NCI-H2029 treated with DMSO at 0.1 percent for 48 hours (cell line): ENCODE results near the gene SPECC1L.
"Not testable (repeated sequence)": the region's sequence is repeated elsewhere in the genome, so short reads cannot be mapped to it uniquely, and the experiment has no call there.

Experiments used
- DNase-seq: peaks from one replicate; lab custom pipeline; 2025; lab: John Stamatoyannopoulos, UW

SPECC1L gene

GRCh38 chr22:24287801-24288200 lies 17.2 kb downstream of the SPECC1L start:
- not testable (repeated sequence) for DNase-seq

- DNase-seq = no peak
Measured at GRCh38 chr22:24289114-24289513, 18.5 kb downstream of the SPECC1L start.

DNA sequence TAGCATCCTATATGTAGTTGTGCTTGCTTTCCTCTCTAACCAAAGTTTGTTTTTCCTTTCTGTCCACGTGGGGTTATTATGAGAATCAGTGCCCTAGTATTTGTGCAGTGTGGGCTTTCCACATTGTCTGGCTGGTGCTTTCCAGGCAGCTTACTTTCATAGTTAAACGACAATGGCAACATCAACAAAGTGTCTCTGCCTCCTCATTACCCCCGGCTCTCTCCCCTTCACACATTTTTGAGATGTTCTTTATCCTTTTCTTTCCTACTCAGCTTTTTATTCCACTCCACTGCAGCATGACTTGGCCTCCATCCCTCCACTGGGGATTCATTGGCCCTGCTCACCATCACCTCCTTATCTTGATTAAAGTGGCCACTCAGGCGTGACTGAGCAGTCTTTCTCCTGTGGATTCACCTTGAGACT lies 19.1 kb downstream of the SPECC1L start:
- DNase-seq = no peak

GRCh38 chr22:24290459-24290858 lies 19.8 kb downstream of the SPECC1L start:
- DNase-seq = no peak

- DNase-seq = no peak
Measured at GRCh38 chr22:24291515-24292201, 21.0 kb downstream of the SPECC1L start.

DNA sequence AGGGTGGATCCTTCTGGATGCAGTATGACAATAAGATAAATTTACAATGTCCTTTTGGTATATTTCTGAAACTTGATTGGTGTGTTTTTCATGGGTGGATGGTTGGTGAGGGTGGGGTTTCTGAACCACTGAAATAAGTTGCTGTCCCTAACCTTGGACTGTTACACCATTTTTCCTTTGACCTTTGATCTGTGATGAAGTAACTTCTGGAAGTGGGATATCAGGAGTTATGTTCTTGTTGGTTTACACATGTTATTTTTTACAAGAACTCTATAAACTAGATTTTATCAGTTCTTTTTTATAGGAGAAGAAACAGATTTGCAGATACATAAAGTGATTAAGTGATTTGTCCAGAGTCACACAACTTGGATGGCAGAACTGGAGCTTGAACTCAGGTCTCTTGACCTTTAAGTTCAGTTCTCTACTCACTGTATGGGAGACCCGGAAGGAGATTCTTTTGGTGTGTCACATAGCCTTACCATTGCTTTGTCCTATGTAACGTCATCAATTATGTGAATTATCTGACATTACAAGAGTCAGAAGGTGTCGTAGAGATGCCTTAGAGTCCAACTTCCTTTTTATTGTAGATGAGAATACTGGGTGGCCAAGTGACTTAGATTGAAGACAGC lies 21.7 kb downstream of the SPECC1L start:
- DNase-seq = not testable (repeated sequence)

- not testable (repeated sequence) for DNase-seq
Measured at GRCh38 chr22:24294913-24295312, 24.3 kb downstream of the SPECC1L start.

GRCh38 chr22:24298497-24299155 lies 28.0 kb downstream of the SPECC1L start:
- not testable (repeated sequence) for DNase-seq

DNA sequence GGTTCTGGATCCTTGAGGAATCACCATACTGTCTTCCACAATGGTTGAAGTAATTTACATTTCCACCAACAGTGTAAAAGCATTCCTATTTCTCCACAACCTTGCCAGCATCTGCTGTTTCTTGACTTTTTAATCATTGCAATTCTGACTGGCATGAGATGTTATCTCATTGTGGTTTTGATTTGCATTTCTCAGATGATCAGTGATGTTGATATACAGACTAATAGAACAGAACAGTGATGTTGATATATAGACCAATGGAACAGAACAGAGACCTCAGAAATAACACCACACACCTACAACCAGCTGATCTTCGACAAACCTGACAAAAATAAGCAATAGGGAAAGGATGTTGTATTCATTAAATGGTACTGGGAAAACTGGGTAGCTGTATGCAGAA lies 29.9 kb downstream of the SPECC1L start:
- DNase-seq = not testable (repeated sequence)

- peak; percentile 59 for DNase-seq
Measured at GRCh38 chr22:24302591-24302990, 32.0 kb downstream of the SPECC1L start.

DNA sequence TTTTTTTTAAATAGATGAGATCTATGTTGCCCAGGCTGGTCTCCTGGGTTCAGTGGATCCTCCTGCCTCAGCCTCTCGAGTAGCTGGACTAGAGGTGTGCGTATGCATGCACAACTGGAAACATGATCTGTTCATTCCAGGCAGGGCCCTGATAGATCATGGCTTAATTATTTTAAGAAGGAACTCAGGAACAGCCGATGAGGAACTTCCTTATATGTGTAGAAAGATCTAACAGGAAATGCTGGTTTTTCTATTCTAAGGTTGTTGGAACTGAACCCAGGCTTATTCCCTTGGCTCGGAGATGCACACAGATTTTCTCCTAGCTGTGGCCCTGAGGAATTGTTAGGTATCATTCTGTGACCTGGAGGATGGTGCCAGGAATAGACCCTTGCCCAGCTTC lies 32.4 kb downstream of the SPECC1L start:
- peak; percentile 76 for DNase-seq

GRCh38 chr22:24304062-24304675 lies 33.5 kb downstream of the SPECC1L start:
- DNase-seq = peak; percentile 69

- DNase-seq = no peak
Measured at GRCh38 chr22:24305260-24305692, 34.6 kb downstream of the SPECC1L start.

DNA sequence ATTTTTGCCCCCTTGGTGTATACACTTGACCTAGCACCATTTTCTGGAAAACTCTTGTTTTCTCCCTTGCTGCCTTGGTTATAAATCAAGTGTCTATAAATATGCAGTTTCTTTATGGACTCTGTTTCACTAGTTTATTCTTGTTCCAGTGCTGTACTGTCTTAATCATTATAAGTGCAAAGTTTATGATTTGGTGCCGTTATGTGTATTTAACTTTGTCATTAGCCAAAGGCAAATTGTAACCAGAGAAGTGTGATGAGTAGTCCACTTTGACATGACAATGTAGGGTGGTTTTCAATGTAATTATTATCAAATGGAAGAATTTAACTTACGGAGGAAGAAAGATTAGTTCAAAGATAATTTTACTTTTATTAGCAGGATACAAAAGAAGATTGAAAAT lies 40.3 kb downstream of the SPECC1L start:
- DNase-seq = no peak

DNA sequence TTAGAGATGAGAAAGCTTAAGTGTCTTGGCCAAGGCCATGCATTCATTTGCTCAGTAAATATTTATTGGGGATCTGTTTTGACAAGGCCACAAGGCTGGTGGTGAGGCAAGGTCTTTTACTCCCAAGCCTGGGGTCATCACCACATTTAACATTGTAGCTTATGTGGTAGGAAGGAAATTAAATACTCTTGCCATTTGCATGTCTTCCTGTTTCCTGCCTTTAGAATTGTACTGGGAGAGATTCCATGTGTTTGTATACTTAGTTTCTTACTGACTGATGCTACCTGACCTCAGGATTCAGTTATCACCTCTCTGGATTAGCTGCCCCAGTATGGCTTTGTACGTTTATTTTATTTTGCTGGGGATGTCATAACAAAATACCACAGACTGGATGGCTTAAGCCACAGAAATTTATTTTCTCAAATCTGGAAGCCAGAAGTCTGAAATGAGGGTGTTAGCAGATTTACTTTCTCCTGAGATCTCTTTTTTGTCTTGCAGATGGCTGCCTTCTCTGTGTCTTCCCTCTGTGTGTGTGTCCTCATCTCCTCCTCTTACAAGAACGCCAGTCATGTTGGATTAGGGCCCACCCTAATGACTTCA lies 44.8 kb downstream of the SPECC1L start:
- DNase-seq = peak; percentile 48

DNA sequence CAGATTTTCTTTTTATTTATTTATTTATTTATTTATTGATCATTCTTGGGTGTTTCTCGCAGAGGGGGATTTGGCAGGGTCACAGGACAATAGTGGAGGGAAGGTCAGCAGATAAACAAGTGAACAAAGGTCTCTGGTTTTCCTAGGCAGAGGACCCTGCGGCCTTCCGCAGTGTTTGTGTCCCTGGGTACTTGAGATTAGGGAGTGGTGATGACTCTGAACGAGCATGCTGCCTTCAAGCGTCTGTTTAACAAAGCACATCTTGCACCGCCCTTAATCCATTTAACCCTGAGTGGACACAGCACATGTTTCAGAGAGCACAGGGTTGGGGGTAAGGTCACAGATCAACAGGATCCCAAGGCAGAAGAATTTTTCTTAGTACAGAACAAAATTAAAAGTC lies 45.6 kb downstream of the SPECC1L start:
- not testable (repeated sequence) for DNase-seq

DNA sequence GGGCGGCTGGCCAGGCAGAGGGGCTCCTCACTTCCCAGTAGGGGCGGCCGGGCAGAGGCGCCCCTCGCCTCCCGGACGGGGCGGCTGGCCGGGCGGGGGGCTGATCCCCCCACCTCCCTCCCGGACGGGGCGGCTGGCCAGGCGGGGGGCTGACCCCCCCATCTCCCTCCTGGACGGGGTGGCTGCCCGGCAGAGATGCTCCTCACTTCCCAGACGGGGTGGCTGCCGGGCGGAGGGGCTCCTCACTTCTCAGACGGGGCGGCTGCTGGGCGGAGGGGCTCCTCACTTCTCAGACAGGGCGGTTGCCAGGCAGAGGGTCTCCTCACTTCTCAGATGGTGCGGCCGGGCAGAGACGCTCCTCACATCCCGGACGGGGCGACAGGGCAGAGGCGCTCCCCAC lies 46.9 kb downstream of the SPECC1L start:
- not testable (repeated sequence) for DNase-seq

GRCh38 chr22:24319451-24319850 lies 48.8 kb downstream of the SPECC1L start:
- no peak for DNase-seq

DNA sequence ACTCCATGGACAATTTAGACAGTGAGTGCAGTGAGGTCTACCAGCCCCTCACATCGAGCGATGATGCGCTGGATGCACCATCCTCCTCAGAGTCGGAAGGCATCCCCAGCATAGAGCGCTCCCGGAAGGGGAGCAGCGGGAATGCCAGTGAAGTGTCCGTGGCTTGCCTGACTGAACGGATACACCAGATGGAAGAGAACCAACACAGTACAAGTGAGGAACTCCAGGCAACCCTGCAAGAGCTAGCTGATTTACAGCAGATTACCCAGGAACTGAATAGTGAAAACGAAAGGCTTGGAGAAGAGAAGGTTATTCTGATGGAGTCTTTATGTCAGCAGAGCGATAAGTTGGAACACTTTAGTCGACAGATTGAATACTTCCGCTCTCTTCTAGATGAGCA lies 51.4 kb downstream of the SPECC1L start:
- DNase-seq = no peak

DNA sequence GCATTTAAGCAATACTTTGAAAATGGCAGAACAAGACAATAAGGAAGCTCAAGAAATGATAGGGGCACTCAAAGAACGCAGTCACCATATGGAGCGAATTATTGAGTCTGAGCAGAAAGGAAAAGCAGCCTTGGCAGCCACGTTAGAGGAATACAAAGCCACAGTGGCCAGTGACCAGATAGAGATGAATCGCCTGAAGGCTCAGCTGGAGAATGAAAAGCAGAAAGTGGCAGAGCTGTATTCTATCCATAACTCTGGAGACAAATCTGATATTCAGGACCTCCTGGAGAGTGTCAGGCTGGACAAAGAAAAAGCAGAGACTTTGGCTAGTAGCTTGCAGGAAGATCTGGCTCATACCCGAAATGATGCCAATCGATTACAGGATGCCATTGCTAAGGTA lies 51.9 kb downstream of the SPECC1L start:
- no peak for DNase-seq

DNA sequence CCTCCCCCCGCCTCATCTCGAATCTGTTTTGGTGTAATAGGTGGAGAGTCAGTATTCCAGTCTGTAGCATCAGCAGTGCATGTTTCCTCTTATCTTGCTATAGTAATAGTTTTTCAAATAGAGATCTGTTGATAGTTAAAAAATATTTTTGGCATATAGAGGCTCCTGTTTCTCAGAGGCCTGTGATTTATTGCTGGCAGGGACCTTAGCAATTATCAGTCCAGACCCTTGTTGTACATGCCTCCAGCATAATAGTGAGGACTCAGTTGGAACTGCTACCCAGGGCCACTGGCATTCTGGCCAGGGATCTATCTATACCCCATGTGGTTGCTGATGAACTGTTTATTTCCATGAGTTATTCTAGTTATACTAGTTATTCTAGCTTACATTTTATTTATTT lies 52.6 kb downstream of the SPECC1L start:
- no peak for DNase-seq

DNA sequence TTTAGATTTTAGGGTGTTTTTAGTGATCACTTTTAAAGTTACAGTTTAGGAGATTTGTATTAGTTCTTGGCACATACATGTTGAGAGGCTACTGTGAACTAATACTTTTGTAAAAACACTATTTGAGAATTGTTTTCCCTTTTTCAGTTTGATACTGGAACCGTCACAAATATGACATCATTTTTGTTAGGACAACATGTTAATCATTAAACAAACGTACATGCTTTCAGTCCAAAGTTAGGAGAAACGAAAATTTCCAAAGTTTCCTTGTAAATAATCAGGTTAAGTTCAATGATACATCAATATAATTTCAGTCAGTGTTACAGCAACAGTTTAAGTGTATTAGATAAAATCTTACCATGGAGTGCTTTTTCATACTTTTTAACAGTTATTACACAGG lies 53.1 kb downstream of the SPECC1L start:
- DNase-seq = no peak
